ENCODE measurements around the gene MAPKAP1.

MAPKAP1 gene

GRCh38 chr9:125638239-125639045, 68.6 kb downstream of the MAPKAP1 start:
- DNase-seq: no peak

- no peak for DNase-seq
These were observed 69.8 kb downstream of the MAPKAP1 start for GRCh38 chr9:125637241-125637640.

- no peak for DNase-seq
These were observed 71.1 kb downstream of the MAPKAP1 start for GRCh38 chr9:125635888-125636287.

- DNase-seq: no peak
These were observed 72.8 kb downstream of the MAPKAP1 start for GRCh38 chr9:125634040-125634717.

- no peak for DNase-seq
These were observed 73.8 kb downstream of the MAPKAP1 start for GRCh38 chr9:125633116-125633745.

GRCh38 chr9:125632321-125633115, 74.5 kb downstream of the MAPKAP1 start:
- no peak for DNase-seq

- DNase-seq: no peak
These were observed 75.5 kb downstream of the MAPKAP1 start for GRCh38 chr9:125631391-125632085.

GRCh38 chr9:125630436-125630835, 76.6 kb downstream of the MAPKAP1 start:
- no peak for DNase-seq

- DNase-seq: no peak
These were observed 77.6 kb downstream of the MAPKAP1 start for GRCh38 chr9:125629446-125629845.

GRCh38 chr9:125626187-125626586, 80.8 kb downstream of the MAPKAP1 start:
- DNase-seq: no peak

- no peak for DNase-seq
These were observed 85.8 kb downstream of the MAPKAP1 start for GRCh38 chr9:125621170-125621569.

GRCh38 chr9:125620216-125620615, 86.8 kb downstream of the MAPKAP1 start:
- DNase-seq: no peak

GRCh38 chr9:125617087-125617486, 89.9 kb downstream of the MAPKAP1 start:
- no peak for DNase-seq

GRCh38 chr9:125613141-125613540, 93.9 kb downstream of the MAPKAP1 start:
- DNase-seq: no peak

GRCh38 chr9:125612616-125613015, 94.4 kb downstream of the MAPKAP1 start:
- DNase-seq: no peak

GRCh38 chr9:125611121-125611765, 95.8 kb downstream of the MAPKAP1 start:
- DNase-seq: no peak

GRCh38 chr9:125609744-125610143, 97.3 kb downstream of the MAPKAP1 start:
- DNase-seq: no peak

- no peak for DNase-seq
These were observed 98.4 kb downstream of the MAPKAP1 start for GRCh38 chr9:125608489-125609224.

GRCh38 chr9:125604196-125604595, 102.8 kb downstream of the MAPKAP1 start:
- no peak for DNase-seq

- no peak for DNase-seq
These were observed 103.5 kb downstream of the MAPKAP1 start for GRCh38 chr9:125603478-125604021.

GRCh38 chr9:125601961-125602360, 105.0 kb downstream of the MAPKAP1 start:
- no peak for DNase-seq
